GM15510 (cell line): Measurements from ENCODE around the gene GARNL3.

Experiments used
- POLR2A ChIP-seq: IDR thresholded peaks from 3 replicates; pipeline ENCODE4 v1.6.1; 2011; ENCODE audit warnings: borderline replicate concordance; ENCODE audit not compliant: insufficient read length; ENCODE audit errors: extremely low read depth

GARNL3 gene

GRCh38 chr9:127281891-127282290 lies 17.3 kb downstream of the GARNL3 start:
- TF ChIP-seq POLR2A = no peak

GRCh38 chr9:127282611-127283010 lies 18.0 kb downstream of the GARNL3 start:
- TF ChIP-seq POLR2A = no peak

- TF ChIP-seq POLR2A = no peak
Observed at GRCh38 chr9:127283135-127283534, 18.6 kb downstream of the GARNL3 start.

GRCh38 chr9:127283917-127284497 lies 19.4 kb downstream of the GARNL3 start:
- TF ChIP-seq POLR2A = no peak

DNA sequence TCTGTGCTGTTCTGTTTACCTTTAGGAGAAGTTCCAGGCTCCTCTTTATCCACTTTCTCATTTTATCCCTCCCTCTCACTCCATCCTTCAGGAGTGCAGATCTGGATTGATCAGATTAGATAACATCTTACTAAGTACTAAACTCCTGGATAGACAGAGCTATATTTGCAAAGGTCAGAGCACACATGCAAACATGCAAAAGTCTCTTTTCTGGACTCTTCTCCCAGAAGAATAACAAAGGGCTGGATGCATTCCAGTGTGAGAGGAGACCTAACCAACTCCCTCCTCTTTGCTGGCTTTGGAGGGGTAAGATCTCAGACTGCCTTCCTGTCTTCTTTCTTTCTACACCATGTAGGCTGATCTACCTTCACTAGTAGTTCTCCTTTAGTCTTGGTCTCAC lies 21.4 kb downstream of the GARNL3 start:
- TF ChIP-seq POLR2A = no peak

DNA sequence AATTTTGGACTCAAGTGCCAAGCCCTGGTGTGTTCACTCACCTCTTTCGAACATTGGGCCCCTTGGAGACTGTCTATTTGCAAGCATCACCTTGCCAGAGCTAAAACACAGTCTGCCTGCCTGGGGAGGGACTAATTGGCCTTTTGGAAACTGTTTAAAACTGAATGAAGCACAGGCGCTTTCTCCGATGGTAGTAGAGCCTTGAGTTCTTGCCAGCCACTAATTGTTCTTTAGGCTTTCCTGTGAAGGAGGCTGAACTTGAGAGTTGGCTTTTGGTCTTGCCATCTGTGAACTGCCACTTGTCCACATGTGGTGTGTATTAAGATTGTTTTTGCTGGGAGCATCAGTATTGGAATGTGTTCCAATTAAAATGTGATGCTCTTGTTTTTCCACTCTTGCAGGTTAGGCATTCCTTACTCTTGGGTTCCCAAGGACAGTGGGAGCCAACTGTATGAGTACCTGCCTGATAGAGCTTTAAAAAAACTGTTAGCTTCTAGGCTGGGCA lies 26.0 kb downstream of the GARNL3 start:
- no peak for TF ChIP-seq POLR2A

DNA sequence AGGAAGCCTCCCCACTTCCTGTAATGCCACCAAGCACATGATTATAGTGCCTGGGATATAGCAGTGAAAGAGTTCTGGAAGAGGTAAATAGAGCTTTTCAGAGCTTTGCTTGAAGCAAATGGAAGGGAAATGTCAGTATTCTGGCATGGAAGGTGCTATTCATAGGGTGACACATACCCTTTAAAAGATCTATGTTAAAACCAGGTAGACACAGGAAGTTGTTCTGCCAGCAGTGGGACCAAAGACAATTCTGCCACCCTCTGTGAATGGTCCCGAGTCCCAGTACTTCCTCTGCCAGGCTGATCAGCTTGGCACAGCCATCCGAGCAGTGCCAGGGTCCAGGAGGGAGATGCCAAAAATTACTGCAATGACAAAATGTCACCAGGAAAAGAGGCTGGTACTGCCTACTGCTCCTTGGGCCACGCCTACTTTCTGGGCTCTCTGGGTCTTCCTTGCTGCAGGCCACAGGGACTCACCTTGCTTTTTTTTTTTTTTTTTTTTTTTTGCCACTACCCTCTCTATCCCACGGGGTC lies 26.7 kb downstream of the GARNL3 start:
- TF ChIP-seq POLR2A = no peak

GRCh38 chr9:127292415-127292814 lies 27.8 kb downstream of the GARNL3 start:
- TF ChIP-seq POLR2A = no peak

GRCh38 chr9:127293328-127293727 lies 28.8 kb downstream of the GARNL3 start:
- no peak for TF ChIP-seq POLR2A

DNA sequence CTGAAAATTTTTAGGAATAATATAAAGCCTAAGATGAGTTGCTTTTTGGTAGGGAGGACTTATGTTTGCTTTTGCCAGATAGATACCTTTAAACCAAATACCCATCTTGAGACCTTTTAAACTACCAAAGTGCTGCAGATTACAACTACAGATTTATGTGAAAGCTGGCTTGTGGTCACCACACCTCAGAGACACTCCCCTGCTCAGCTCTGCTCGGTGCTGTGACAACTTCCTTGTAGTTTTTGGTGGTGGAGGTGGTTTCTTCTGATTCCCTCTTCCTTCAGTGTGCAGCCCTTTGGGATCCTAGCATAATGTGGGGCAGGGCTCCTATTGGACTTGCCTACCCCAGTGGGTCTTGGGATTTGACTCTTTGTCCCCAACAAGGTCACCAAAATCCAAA lies 29.2 kb downstream of the GARNL3 start:
- TF ChIP-seq POLR2A = no peak

DNA sequence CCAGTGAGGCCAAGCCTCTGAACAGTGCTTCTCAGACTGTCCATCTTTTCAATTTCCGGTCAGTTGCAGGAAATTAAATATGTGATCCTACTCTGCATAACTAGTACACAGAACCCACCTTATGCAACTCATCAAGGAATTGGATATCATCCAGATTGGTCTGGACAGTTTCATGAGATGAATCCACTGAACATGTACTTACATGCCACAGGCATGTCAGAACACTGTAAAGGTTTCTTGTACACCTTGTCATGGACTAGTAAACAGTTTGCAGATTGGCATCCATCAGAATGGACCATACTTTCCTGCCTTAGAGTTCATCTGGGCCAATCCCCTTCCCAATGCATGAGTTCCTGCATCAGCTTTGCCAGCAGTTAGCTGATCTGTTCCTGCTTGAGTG lies 30.4 kb downstream of the GARNL3 start:
- TF ChIP-seq POLR2A = no peak

DNA sequence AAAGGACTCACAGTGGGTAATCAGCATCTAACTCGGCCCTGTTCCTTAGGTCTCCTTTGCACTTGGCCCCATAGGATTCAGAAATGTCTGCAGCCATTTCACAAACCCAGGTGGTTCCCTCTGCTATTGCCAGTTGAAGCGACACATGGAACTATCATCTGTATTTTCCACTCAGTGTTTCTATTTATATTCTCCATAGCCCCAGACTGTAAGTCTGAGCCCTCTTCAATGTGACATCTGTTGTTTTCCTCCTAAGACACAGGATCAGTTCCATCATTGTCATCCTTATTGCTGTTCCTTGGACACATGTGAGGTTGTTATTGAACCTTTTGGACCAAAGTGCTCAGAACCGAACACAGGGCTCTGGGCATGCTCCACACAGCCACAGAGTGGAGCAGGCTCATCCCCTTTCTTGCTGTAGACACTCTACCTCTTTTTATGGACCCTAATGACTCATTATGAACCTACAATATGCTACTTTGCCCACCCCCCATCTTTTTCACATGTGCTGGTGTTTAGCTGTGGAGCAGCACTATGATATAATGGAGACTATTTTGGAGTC lies 36.4 kb downstream of the GARNL3 start:
- no peak for TF ChIP-seq POLR2A

DNA sequence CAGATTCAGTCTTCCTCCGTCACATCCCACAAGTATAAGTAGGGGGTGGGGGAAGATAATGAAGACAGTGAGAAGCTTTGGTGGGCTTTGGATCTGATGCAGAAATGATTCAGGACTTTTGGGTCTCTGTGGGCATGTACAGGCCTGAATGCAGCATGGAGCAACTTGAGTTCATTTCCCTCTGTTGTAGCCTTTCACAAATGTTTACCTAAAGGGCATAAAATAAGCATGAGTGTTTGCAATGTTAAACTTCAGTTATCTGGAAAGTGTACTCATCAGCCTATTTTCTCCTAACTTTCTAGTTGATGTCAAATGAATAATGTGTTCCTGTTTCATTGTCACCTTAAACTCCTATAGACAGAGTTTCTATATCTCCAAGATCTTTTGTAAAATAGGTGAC lies 39.3 kb downstream of the GARNL3 start:
- TF ChIP-seq POLR2A = no peak

DNA sequence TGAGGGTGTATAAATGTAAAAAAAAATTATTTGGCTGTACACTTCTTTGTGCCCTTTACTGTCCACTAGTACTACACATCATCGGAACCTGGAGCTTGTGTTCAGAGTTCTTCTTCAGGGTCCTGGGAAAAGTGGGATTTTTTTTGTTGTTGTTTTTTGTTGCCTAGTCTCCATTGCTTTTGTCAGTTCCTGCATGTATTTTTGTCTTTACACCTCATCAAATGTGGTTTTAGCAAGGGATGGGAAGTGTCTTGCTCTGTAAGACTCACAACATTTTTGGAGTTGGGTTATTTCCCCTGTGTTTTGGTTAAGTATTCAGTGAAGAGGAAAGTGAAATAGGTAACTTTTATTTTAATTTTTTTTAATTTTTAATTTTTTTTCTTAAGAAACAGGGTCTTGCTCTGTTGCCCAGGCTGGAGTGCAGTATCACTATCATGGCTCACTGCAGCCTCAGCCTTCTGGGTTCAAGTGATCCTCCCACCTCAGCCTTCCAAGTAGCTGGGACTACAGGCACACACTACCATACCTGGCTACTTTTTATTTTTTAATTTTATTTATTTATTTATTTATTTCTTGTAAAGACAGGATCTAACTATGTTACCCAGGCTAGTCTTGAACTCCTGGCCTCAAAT lies 40.7 kb downstream of the GARNL3 start:
- TF ChIP-seq POLR2A = no peak

GRCh38 chr9:127305838-127306226 lies 41.3 kb downstream of the GARNL3 start:
- no peak for TF ChIP-seq POLR2A

DNA sequence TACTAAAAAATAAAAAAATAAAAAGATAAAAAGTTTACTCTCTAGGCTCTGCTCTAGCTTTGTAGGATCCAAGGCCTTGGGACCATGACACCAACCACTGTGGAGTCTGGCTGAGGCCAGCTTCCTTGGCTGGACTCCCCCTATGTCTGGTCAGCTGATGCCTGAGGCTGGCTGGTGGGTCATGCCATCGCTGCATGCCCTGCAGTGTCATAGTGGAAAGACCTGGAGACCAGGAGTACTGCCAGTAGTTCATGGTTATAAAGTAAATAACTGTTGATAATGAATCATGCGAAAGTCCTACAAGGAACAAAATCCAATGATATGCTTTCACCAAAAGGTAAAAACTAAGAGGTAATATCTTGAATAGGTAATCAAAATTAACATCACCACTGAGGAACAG lies 43.2 kb downstream of the GARNL3 start:
- TF ChIP-seq POLR2A = no peak
